H9 (cell line): ENCODE measurements around the gene KIF12. TPM values are rescaled to one million over a fixed set of nuclear protein-coding genes. Genes with fewer than 3 reads are reported as not detected.

Experiments used
- DNase-seq: peaks from one replicate; pipeline ENCODE4 v3.0.0-alpha.2; 2017
- H2AFZ ChIP-seq: one replicate; pipeline ENCODE4 v1.6.1; 2013; ENCODE audit warnings: mild to moderate bottlenecking, low read length, control low read depth, moderate library complexity
- H2AK5ac ChIP-seq: 2 replicates; pipeline ENCODE4 v1.6.1; 2013; ENCODE audit warnings: low read length, control low read depth, mixed read lengths; ENCODE audit not compliant: insufficient read length
- H2BK120ac ChIP-seq: one replicate; pipeline ENCODE4 v1.6.1; 2013; ENCODE audit warnings: low read depth, mild to moderate bottlenecking, low read length, control low read depth, inconsistent platforms; ENCODE audit not compliant: poor library complexity, severe bottlenecking
- H2BK12ac ChIP-seq: 2 replicates; pipeline ENCODE4 v1.6.1; 2013; ENCODE audit warnings: low read length, control low read depth, mixed read lengths, low read depth; ENCODE audit not compliant: insufficient read length
- H2BK15ac ChIP-seq: 2 replicates; pipeline ENCODE4 v1.6.1; 2013; ENCODE audit warnings: low read depth, low read length, control low read depth
- H2BK20ac ChIP-seq: one replicate; pipeline ENCODE4 v1.6.1; 2013; ENCODE audit warnings: low read depth, mild to moderate bottlenecking, low read length, control low read depth, inconsistent platforms; ENCODE audit not compliant: poor library complexity, severe bottlenecking
- H2BK5ac ChIP-seq: 2 replicates; pipeline ENCODE4 v1.6.1; 2013; ENCODE audit warnings: low read length, control low read depth, mixed read lengths; ENCODE audit not compliant: insufficient read length
- H3K14ac ChIP-seq: 2 replicates; pipeline ENCODE4 v1.6.1; 2013; ENCODE audit warnings: low read length, control low read depth; ENCODE audit not compliant: insufficient read depth
- H3K18ac ChIP-seq: 2 replicates; pipeline ENCODE4 v1.6.1; 2013; ENCODE audit warnings: low read depth, mild to moderate bottlenecking, mixed read lengths, low read length, control low read depth; ENCODE audit not compliant: insufficient read length
- H3K23ac ChIP-seq: 2 replicates; pipeline ENCODE4 v1.6.1; 2013; ENCODE audit warnings: low read length, control low read depth, mixed read lengths, low read depth; ENCODE audit not compliant: insufficient read length
- H3K23me2 ChIP-seq: 2 replicates; pipeline ENCODE4 v1.6.1; 2013; ENCODE audit warnings: low read depth, mild to moderate bottlenecking, mixed read lengths, low read length, control low read depth; ENCODE audit not compliant: insufficient read length, poor library complexity, severe bottlenecking
- H3K27ac ChIP-seq: 2 replicates; pipeline ENCODE4 v1.5.1; 2013; ENCODE audit warnings: low read length, control low read depth, mixed read lengths, low read depth; ENCODE audit not compliant: insufficient read length
- H3K27me3 ChIP-seq: 2 replicates; pipeline ENCODE4 v1.6.1; 2013; ENCODE audit warnings: low read length, control low read depth, inconsistent platforms; ENCODE audit not compliant: insufficient read depth
- H3K4ac ChIP-seq: 2 replicates; pipeline ENCODE4 v1.6.1; 2013; ENCODE audit warnings: low read depth, mild to moderate bottlenecking, control low read depth, inconsistent platforms, low read length, moderate library complexity
- H3K4me1 ChIP-seq: 2 replicates; pipeline ENCODE4 v1.6.1; 2013; ENCODE audit warnings: low read length, control low read depth, inconsistent platforms; ENCODE audit not compliant: insufficient read depth
- H3K4me2 ChIP-seq: 2 replicates; pipeline ENCODE4 v1.6.1; 2013; ENCODE audit warnings: low read length, control low read depth, mixed read lengths; ENCODE audit not compliant: insufficient read length, insufficient read depth
- H3K56ac ChIP-seq: 2 replicates; pipeline ENCODE4 v1.6.1; 2013; ENCODE audit warnings: low read depth, mild to moderate bottlenecking, mixed read lengths, low read length, control low read depth; ENCODE audit not compliant: insufficient read length
- H3K79me1 ChIP-seq: 2 replicates; pipeline ENCODE4 v1.6.1; 2013; ENCODE audit warnings: low read depth, mild to moderate bottlenecking, moderate library complexity, low read length, control low read depth, inconsistent platforms; ENCODE audit not compliant: insufficient read depth, poor library complexity, severe bottlenecking
- H3K79me2 ChIP-seq: 2 replicates; pipeline ENCODE4 v1.6.1; 2013; ENCODE audit warnings: low read length, control low read depth, inconsistent platforms; ENCODE audit not compliant: insufficient read depth
- H3K9ac ChIP-seq: 2 replicates; pipeline ENCODE4 v1.6.1; 2013; ENCODE audit warnings: low read length, control low read depth, mixed read lengths; ENCODE audit not compliant: insufficient read length; ENCODE audit errors: extremely low read depth
- H3K9me3 ChIP-seq: one replicate; pipeline ENCODE4 v1.6.1; 2013; ENCODE audit warnings: low read depth, low read length, inconsistent platforms; ENCODE audit not compliant: control insufficient read depth
- H3T11ph ChIP-seq: one replicate; pipeline ENCODE4 v1.6.1; 2013; ENCODE audit warnings: mild to moderate bottlenecking, low read length, control low read depth, inconsistent platforms
- H4K20me1 ChIP-seq: one replicate; pipeline ENCODE4 v1.6.1; 2013; ENCODE audit not compliant: control insufficient read depth, insufficient read length, insufficient read depth
- H4K5ac ChIP-seq: 2 replicates; pipeline ENCODE4 v1.6.1; 2013; ENCODE audit warnings: low read depth, mild to moderate bottlenecking, mixed read lengths, low read length, control low read depth; ENCODE audit not compliant: insufficient read length
- H4K8ac ChIP-seq: replicated peaks from 2 replicates; pipeline ENCODE4 v1.6.1; 2013; ENCODE audit warnings: low read length, control low read depth, mixed read lengths, low read depth; ENCODE audit not compliant: insufficient read length
- H4K91ac ChIP-seq: 2 replicates; pipeline ENCODE4 v1.6.1; 2013; ENCODE audit warnings: low read depth, mild to moderate bottlenecking, moderate library complexity, mixed read lengths, low read length, control low read depth; ENCODE audit not compliant: insufficient read length
- H3K27ac Mint-ChIP-seq, 3 experiments: 2 replicates in 2 of 3; 3 replicates in 1 of 3; pipeline ENCODE4 v1.8.0; 2020 to 2021; ENCODE audit warnings: mixed read lengths in 3 of 3, mild to moderate bottlenecking in 1 of 3, moderate library complexity in 1 of 3
- H3K27me3 Mint-ChIP-seq: 2 replicates; pipeline ENCODE4 v1.8.0; 2021; ENCODE audit warnings: low read depth, mild to moderate bottlenecking, moderate library complexity, mixed read lengths
- H3K36me3 Mint-ChIP-seq, 3 experiments: 2 replicates in 2 of 3; 3 replicates in 1 of 3; pipeline ENCODE4 v1.8.0; 2020 to 2021; ENCODE audit warnings: low read depth in 3 of 3, mixed read lengths in 3 of 3; ENCODE audit not compliant: insufficient read depth in 1 of 3
- H3K4me1 Mint-ChIP-seq, 2 experiments: 2 replicates each; pipeline ENCODE4 v1.8.0; 2020; ENCODE audit warnings: mixed read lengths in 2 of 2
- H3K4me3 Mint-ChIP-seq, 2 experiments: 2 replicates in 1 of 2; 3 replicates in 1 of 2; pipeline ENCODE4 v1.8.0; 2020 to 2021; ENCODE audit warnings: mild to moderate bottlenecking in 2 of 2, mixed read lengths in 2 of 2, moderate library complexity in 1 of 2
- H3K9me3 Mint-ChIP-seq, 2 experiments: 2 replicates in 1 of 2; 3 replicates in 1 of 2; pipeline ENCODE4 v1.8.0; 2020; ENCODE audit warnings: mild to moderate bottlenecking in 2 of 2, mixed read lengths in 2 of 2, moderate library complexity in 1 of 2
- CTCF ChIP-seq: fragments of 200-600 bp; sonication (generic); conservative IDR thresholded peaks from 3 replicates; pipeline ENCODE4 v1.8.0; 2021; ENCODE audit warnings: antibody characterized with exemption, mild to moderate bottlenecking
- WGBS: extraction: QIAGEN DNeasy Blood & Tissue Kit; methylation state at CpG from one replicate; pipeline ENCODE4 v1.1.7; 2013; ENCODE audit warnings: missing lambda C conversion rate, low lambda C conversion rate, mixed read lengths; ENCODE audit not compliant: insufficient read length; ENCODE audit errors: extremely low coverage; 5-methylcytosine and 5-hydroxymethylcytosine counted together
- total RNA-seq: library from RNA; stranded (reverse); gene quantifications from 2 replicates; pipeline ENCODE4 v1.2.1, GENCODE V29; 2021

Gene KIF12
- total RNA-seq, 1 experiment from 2014 or later = 3.3 TPM

- Histone ChIP-seq H4K20me1 (no peaks in the 10 kb centered on the region), H3K56ac (no peak overlapping the region), H2AK5ac (no peak overlapping the region), H2BK120ac (no peak overlapping the region), H3K27ac (no peak overlapping the region), H3K23me2 (no peaks in the 10 kb centered on the region), H3K18ac (no peak overlapping the region), H4K8ac (no peak overlapping the region), H3K4me1 (no peaks in the 10 kb centered on the region), H2BK15ac (no peak overlapping the region), H3K79me2 (no peaks in the 10 kb centered on the region), H4K5ac (no peak overlapping the region), H3K4ac (no peak overlapping the region), H3K9ac (no peak overlapping the region), H2AFZ (no peak overlapping the region), H3T11ph (no peak overlapping the region), H2BK5ac (no peak overlapping the region), H3K4me2 (no peak overlapping the region), H3K79me1 (no peaks in the 10 kb centered on the region), H2BK12ac (no peak overlapping the region), H3K27me3 (no peaks in the 10 kb centered on the region), H3K23ac (no peak overlapping the region), H4K91ac (no peak overlapping the region), H3K14ac (peak overlapping the region; percentile 22; the same call in 1 of the 2 replicates), H3K9me3 (no peaks in the 10 kb centered on the region), H2BK20ac (no peak overlapping the region)
- peaks cover 0 to 2% (median 0%) of the 10 kb centered on the region in 3 experiments; a peak in 2 of 7 replicates for H3K36me3 Mint-ChIP-seq
- no peaks in the 10 kb centered on the region for H3K4me1 Mint-ChIP-seq
- WGBS = no CpG with 5 or more reads among the region's 7 CpGs
- no peaks in the 10 kb centered on the region for H3K9me3 Mint-ChIP-seq
- no peak overlapping the region for H3K27ac Mint-ChIP-seq
- peaks cover 27% of the 10 kb centered on the region for H3K27me3 Mint-ChIP-seq
- TF ChIP-seq CTCF = no peak
- H3K4me3 Mint-ChIP-seq = no peak overlapping the region
- DNase-seq = no peak
These were observed 10.4 kb downstream of the KIF12 start for GRCh38 chr9:114088571-114089170.
